GM18873 (cell line): ENCODE measurements around the gene CCDC18.
"Not testable (repeated sequence)": the region's sequence is repeated elsewhere in the genome, so short reads cannot be mapped to it uniquely, and the experiment has no call there.

Experiments
- ATAC-seq: cut with Tn5 transposase; IDR thresholded peaks from one replicate; pipeline ENCODE4 v1.9.1; 2021; ENCODE audit warnings: mild to moderate bottlenecking, moderate library complexity, moderate number of reproducible peaks; ENCODE audit not compliant: unreplicated experiment, low FRiP score

The CCDC18 gene

GRCh38 chr1:93180723-93181613, at the start of gene CCDC18:
TSS of gene CCDC18 (plus strand) at chr1:93180724. CDS start at chr1:93183362, 2,638 bp downstream.
- no peak for ATAC-seq

GRCh38 chr1:93132638-93133037, 47.9 kb upstream of the CCDC18 start:
- no peak for ATAC-seq

- ATAC-seq = no peak
Observed at GRCh38 chr1:93136445-93136844, 44.1 kb upstream of the CCDC18 start.

- no peak for ATAC-seq
Observed at GRCh38 chr1:93137604-93138292, 42.8 kb upstream of the CCDC18 start.

GRCh38 chr1:93140106-93140505, 40.4 kb upstream of the CCDC18 start:
- ATAC-seq = no peak

- ATAC-seq = no peak
Observed at GRCh38 chr1:93142161-93142560, 38.4 kb upstream of the CCDC18 start.

GRCh38 chr1:93143136-93143535, 37.4 kb upstream of the CCDC18 start:
- ATAC-seq = no peak

GRCh38 chr1:93143769-93144168, 36.8 kb upstream of the CCDC18 start:
- no peak for ATAC-seq

- no peak for ATAC-seq
Observed at GRCh38 chr1:93148001-93148400, 32.5 kb upstream of the CCDC18 start.

GRCh38 chr1:93150729-93151128, 29.8 kb upstream of the CCDC18 start:
- ATAC-seq = no peak

GRCh38 chr1:93151474-93151873, 29.1 kb upstream of the CCDC18 start:
- no peak for ATAC-seq

GRCh38 chr1:93152835-93153234, 27.7 kb upstream of the CCDC18 start:
- ATAC-seq = no peak

- ATAC-seq = no peak
Observed at GRCh38 chr1:93154898-93155297, 25.6 kb upstream of the CCDC18 start.

- ATAC-seq = no peak
Observed at GRCh38 chr1:93155335-93155734, 25.2 kb upstream of the CCDC18 start.

- no peak for ATAC-seq
Observed at GRCh38 chr1:93159337-93159736, 21.2 kb upstream of the CCDC18 start.

- not testable (repeated sequence) for ATAC-seq
Observed at GRCh38 chr1:93163314-93163713, 17.2 kb upstream of the CCDC18 start.

GRCh38 chr1:93164816-93165215, 15.7 kb upstream of the CCDC18 start:
- no peak for ATAC-seq

- ATAC-seq = not testable (repeated sequence)
Observed at GRCh38 chr1:93165895-93166294, 14.6 kb upstream of the CCDC18 start.

GRCh38 chr1:93167006-93167405, 13.5 kb upstream of the CCDC18 start:
- ATAC-seq = no peak

- ATAC-seq = not testable (repeated sequence)
Observed at GRCh38 chr1:93170141-93170678, 10.3 kb upstream of the CCDC18 start.

- ATAC-seq = no peak
Observed at GRCh38 chr1:93171549-93172034, 8.9 kb upstream of the CCDC18 start.
